Stimulated activated CD4-positive, alpha-beta T cell treated with anti-CD3 and anti-CD28 coated beads, Interleukin-15, amount 100 ng/mL, for 24 hours (primary cell): ENCODE measurements around the gene MARS1.

Experiments used
- DNase-seq: peaks from one replicate; pipeline ENCODE4 v3.0.0-alpha.2; 2020

The MARS1 gene

GRCh38 chr12:57534250-57534649, 46.4 kb downstream of the MARS1 start:
- DNase-seq, result no peak

GRCh38 chr12:57534991-57535543, 47.2 kb downstream of the MARS1 start:
- DNase-seq, result no peak

DNA sequence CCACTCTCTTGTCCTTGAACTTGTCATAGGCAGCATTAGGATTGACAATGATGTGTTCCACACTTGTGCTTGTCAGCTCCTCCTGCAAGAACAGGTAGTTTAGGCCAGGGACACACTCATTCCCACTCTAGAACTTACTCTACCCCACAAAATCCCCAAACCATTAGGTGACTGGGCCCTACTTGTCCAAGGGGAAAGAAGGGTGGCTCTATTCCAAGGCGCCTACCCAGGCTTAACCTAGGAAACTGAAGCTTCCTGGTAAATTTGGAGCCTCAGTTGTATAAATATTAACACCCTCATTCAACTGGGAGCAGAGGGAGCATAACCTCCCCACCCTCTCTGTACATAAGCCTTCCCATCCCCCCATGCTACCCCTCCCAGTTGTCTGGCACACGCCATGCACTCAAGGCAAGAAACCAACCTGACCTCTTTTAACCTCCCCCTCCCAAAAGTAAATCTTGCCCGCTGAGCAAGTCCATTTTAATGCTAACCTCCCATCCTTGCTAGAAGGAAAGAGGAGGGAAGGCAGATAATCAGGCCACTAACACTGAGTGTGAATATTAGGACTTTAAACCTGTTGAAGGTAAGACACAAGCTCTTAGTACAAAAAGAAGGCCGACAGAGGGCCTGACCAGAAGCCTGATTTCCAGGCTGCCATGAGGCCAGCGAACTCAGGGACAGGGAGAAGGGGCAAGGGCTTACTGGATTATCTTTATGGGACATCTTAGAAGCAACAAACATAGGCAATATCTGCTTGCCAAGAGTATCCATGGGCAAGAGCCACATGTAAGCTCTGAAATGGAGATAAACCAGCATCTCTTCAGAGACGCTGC, 48.1 kb downstream of the MARS1 start:
- DNase-seq, result no peak

DNA sequence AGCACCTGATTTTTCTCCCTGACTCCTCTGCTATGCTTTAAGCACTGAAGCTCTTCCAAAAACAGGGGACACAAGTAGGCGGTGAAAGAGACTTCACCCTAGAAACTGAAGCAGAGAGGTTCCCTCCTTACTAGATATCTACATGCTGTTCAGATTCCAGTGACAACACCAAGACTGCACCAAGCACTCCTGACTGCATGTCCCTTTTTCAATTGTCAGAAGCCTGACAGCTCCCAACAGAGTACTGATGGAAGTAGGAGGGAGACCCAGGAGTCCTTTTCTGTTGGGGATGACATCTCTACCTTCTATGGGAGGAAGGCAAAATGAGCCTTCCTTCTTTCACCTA, 48.7 kb downstream of the MARS1 start:
- no peak for DNase-seq

DNA sequence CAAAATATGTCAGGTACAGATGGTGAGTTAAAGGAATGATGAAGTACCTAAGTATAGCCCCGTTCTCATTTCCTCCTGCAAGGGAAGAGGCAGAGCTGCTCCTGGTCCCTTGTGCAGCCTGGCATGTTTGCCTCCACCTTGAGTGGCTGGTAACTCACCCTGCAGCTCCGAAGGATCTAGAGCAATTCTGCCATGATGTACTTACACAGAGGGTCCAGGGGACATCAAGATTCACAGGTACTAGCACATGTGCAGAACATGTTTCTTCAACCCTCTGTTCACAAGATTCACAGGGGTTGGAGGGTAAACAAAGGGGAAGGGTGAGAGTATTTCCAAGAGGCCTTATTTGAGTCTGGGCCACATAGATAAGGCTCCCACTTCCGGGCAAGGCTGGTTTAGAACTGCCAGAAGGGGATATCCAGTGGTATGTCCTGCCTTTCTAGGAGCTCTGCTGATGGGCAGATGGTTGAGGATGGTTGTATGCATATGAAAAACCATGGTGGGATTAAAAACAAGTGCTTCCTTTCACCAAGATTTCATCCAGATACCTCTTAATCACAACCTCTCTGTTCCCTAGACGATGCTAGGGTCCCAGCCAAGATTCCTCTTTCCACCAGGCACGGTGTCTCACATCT, 51.4 kb downstream of the MARS1 start:
- DNase-seq, result no peak

DNA sequence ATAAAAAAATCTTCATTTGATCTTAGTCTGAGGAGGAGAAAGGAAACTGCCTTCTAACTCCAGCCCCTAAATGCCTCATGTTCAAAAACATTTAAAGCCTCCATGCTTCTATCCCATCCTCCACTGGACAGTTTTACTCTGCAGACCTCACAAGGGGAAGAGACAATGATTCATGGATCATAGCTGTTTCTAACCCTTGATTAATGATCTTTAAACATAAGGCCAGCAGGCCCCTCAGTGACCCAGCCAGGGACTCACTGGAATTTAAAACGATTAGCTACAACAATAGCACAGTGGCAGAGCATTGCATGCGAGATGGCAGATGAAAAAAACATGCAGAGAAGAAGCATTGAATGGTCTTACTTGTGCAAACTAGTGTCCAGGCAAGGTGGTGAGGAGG, 53.1 kb downstream of the MARS1 start:
- DNase-seq, result no peak

- no peak for DNase-seq
Observed at GRCh38 chr12:57541717-57542116, 53.8 kb downstream of the MARS1 start.

DNA sequence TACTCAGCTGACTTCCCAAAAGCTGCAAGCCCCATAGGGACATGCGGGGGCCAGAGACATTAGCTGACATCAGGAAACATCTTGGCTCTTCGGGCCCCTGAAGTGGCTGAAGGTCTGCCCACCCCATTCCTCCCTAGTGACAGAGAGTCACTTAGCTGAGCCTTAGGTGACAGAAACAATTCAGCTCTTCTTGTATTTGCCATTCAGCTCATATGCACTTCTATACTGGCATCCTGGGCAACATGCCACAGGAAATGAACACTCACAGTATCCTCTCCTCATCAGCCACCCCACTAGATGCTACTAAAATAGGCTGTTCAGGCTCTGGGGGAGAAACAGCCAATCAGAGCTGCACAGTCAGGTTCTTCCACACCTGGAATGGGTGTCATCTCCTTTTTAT, 55.7 kb downstream of the MARS1 start:
- DNase-seq, result no peak

DNA sequence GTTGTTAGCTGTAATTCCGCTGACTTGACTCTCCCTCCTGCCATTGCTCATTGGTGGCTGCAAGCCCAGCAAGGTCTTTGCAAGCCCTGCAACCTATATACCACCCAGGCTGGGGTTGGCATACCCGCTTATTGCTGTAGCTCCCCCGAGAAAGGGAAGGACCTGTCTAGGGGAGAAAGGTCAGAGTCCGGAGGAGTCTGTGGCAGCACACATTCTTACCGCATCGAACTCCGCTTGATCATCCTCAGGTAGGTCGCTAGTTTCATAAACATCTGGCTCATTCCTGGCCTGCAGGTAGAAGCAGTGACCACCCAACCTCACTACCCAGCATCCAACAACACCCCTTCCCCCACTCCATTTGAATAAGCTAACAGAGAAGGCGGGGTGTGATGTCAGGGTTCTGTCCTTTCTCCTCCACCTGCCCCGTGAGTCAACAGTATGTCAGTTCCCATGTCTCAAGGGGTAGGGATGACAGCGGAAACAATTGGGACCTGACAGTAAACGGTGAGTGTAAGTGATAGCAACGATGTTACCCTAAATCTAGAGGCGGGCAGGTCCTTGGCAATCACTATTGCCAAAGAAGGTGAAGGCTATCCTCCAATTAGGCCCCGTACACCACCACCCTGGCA, 58.1 kb downstream of the MARS1 start:
- DNase-seq, result peak; percentile 32

DNA sequence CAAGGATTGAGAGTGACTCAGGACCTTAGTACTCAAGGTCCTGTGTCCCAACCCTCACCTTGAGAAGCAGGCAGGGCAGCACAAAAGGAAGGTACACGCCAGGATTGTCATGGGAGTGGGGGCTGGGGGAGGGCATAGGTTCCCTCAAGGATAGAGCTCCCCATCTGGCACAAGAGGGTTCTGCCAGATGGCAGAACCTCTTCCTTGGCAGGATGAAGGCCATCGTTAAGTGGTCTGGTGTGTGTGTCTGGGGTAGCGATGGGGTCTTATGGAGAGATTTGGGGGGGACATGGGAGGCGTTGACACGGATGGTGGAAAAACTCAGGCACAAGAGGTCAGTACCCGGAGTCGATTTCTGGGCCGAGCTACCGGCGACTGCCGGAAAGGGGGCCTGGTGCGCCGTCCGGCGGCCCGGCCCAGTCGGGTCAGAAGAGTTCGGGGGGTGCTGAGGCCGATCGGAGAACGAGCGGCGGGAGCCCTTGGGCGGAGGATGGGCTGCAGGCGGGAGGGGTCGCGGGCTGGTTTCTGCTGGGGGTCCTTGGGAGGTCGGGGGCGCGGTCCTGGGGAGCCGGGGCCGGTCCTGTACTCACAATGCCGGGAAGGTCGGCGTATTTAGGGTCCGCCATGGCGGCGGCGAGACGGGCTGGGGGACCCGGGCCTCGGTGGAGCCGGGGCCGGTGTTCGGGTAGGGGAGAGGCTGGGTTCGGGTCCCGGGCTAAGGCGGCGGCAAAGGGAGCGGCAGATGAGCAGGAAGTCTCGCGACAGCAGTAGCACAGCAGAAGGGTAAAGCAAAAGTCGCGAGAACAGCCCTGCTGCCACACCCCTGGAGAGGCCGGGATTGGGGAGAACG, 58.8 kb downstream of the MARS1 start, which contains the start of gene DCTN2:
TSS of gene DCTN2 (minus strand) at position 755 of the 850 bp plus-strand sequence. CDS start at position 626, 129 bp downstream.
- peak; percentile 97 for DNase-seq

GRCh38 chr12:57547288-57548012, 59.6 kb downstream of the MARS1 start:
- no peak for DNase-seq

DNA sequence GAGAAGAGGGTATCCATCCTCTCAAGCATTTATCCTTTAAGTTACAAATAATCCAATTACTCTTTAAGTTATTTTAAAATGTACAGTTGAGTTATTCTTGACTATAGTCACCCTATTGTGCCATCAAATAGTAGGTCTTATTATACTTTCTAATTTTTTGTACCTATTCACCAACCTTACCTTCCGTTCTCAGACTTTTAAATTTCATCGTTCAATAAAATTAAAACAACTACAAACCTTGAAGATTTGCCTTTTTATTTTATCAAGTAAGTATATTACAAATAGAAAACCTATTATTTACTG, 60.1 kb downstream of the MARS1 start:
- no peak for DNase-seq

DNA sequence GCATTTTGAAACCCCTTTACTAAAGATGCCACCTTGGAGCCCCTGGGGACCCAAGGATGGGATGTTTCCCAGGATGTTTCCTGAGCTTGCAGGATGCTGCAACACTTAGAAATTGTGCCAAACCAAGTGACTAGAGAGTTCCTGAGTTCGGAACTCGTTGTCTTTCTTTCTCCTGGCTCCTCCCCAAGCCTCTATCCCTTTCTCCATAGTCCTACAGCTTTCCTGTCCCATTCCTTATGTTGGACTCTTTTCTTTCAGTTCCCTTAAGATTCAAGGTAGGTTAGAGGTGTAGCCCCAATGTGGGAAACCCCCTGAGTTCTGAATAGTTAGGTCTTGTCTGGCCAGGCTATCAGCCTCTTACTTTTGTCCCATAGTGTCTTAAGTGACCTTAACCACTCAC, 60.6 kb downstream of the MARS1 start:
- no peak for DNase-seq

GRCh38 chr12:57549203-57549908, 61.5 kb downstream of the MARS1 start:
- no peak for DNase-seq

GRCh38 chr12:57549909-57550640, 62.2 kb downstream of the MARS1 start, which contains the start of gene KIF5A:
KIF5A (plus strand) TSS chr12:57550044; CDS start chr12:57550272, 228 bp downstream.
- DNase-seq, result peak; percentile 76

DNA sequence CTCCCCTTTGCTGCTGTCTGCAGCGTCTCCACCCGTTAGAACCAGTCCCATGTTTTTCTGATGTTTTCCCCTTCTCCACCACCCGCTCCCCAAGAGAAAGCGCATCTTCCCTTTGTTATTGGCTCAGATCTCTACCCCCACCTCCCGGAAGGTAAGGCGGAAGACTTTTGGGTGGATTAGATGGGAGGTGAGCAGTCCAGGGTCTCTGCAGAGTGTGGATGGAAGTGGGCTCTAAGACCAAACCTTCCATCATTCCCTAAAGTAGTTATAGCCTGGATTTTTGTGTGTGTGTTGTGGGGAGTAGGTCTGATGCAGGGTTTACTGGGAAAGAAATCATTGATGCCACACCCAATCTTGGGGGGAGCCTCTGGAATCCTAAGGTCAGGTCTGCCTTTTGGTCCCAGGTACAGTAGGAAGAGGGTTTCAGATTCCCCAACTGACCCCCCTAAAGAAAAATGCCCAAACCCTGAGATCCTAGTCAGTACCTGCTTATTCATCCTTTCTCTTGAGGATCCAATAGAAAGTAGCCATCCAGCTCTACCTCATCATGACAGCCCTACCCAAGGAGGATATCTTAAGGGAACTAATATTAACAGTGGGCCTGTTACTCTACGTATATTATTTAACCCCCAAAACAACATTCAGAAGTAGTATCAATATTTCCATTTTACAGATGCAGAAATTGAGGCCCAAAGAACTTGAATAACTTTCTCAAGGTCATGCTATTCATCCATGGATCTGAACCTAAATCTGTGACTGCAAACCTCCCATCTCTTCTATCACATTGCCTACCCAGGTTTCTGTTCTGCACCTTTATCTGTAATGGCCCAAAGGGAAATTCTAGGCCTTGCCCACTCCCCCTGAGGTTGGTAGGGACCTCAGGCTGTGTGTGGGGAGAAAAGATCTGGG, 63.0 kb downstream of the MARS1 start:
- no peak for DNase-seq

- DNase-seq, result no peak
Observed at GRCh38 chr12:57551637-57552305, 63.9 kb downstream of the MARS1 start.

- DNase-seq, result no peak
Observed at GRCh38 chr12:57552306-57552651, 64.4 kb downstream of the MARS1 start.

- DNase-seq, result no peak
Observed at GRCh38 chr12:57552835-57553313, 65.0 kb downstream of the MARS1 start.
